GM10248 (cell line): Measurements from ENCODE around the gene CYFIP2.

ENCODE experiments used
- CTCF ChIA-PET: fragments of 300-600 bp; sonication (Branson Sonifier 250); formaldehyde crosslinking; extraction: SDS; loops from one replicate; lab custom pipeline; 2021; ENCODE audit warnings: antibody characterized with exemption; lab: Yijun Ruan, JAX
- POLR2A ChIA-PET: fragments of 350-650 bp; sonication (Branson Sonifier 250); formaldehyde crosslinking; extraction: SDS; loops from one replicate; lab custom pipeline; 2020; ENCODE audit warnings: antibody characterized with exemption; lab: Yijun Ruan, JAX
- DNase-seq: peaks from one replicate; pipeline ENCODE4 v3.0.0; 2012; ENCODE audit errors: extremely low spot score
- TF ChIP-seq, protein P1 (sequence below): IDR thresholded peaks from 2 replicates; pipeline ENCODE4 v1.5.1; 2012; ENCODE audit warnings: mild to moderate bottlenecking, low read depth; ENCODE audit errors: extremely low read depth, missing control alignments, control extremely low read depth

The CYFIP2 gene

DNA sequence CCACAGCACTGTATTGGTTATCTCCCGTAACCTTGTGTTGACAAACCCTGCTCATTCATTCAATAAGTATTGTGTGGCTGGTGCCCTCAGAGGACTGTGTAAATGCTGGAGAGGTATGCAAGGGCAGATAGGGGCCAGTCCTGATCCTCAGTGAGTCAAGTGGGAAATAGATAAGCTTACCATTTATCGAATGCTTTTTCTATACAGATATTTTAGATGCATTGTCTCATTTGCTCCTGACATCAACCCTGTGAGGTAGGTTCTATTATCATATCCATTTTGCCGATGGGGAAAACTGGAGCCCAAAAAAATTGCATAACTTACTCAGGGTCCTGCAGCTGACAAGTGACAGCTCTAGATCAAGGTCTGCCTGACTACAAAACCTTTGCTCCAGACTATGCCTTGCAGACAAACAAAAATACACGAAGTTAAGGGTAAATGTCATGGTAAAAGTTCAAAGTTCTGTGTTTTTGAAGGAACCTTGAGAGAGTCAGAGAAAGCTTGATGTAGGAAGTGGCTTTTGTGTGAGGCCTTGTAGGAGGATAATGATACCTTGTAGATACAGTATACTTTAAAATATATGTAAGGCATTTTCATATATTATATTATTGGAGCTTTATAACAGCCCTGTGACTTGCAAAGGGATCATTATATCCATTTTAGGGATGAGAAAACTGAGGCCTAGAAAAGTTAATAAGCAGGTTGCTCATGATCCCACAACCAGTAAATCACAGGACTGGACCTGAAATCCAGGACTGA lies 22.7 kb downstream of the CYFIP2 start:
- no peak for DNase-seq
- ChIA-PET CTCF (interaction anchor here (1.0 to 6.3 kb wide), 6 partner anchors 10 to 454 kb away, joined by 3 to 35 read pairs (median 4); no protein-coding TSS in a partner anchor), POLR2A (no interaction called here)
- TF ChIP-seq, protein P1, sequence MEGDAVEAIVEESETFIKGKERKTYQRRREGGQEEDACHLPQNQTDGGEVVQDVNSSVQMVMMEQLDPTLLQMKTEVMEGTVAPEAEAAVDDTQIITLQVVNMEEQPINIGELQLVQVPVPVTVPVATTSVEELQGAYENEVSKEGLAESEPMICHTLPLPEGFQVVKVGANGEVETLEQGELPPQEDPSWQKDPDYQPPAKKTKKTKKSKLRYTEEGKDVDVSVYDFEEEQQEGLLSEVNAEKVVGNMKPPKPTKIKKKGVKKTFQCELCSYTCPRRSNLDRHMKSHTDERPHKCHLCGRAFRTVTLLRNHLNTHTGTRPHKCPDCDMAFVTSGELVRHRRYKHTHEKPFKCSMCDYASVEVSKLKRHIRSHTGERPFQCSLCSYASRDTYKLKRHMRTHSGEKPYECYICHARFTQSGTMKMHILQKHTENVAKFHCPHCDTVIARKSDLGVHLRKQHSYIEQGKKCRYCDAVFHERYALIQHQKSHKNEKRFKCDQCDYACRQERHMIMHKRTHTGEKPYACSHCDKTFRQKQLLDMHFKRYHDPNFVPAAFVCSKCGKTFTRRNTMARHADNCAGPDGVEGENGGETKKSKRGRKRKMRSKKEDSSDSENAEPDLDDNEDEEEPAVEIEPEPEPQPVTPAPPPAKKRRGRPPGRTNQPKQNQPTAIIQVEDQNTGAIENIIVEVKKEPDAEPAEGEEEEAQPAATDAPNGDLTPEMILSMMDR, result no peak

- ChIA-PET POLR2A (no interaction called here), CTCF (interaction anchor here (1.0 to 6.3 kb wide), 4 partner anchors 9 to 454 kb away, joined by 3 to 35 read pairs (median 4); no protein-coding TSS in a partner anchor)
- DNase-seq, result no peak
- TF ChIP-seq, protein P1, result no peak
Observed at GRCh38 chr5:157289164-157289819, 23.4 kb downstream of the CYFIP2 start.

DNA sequence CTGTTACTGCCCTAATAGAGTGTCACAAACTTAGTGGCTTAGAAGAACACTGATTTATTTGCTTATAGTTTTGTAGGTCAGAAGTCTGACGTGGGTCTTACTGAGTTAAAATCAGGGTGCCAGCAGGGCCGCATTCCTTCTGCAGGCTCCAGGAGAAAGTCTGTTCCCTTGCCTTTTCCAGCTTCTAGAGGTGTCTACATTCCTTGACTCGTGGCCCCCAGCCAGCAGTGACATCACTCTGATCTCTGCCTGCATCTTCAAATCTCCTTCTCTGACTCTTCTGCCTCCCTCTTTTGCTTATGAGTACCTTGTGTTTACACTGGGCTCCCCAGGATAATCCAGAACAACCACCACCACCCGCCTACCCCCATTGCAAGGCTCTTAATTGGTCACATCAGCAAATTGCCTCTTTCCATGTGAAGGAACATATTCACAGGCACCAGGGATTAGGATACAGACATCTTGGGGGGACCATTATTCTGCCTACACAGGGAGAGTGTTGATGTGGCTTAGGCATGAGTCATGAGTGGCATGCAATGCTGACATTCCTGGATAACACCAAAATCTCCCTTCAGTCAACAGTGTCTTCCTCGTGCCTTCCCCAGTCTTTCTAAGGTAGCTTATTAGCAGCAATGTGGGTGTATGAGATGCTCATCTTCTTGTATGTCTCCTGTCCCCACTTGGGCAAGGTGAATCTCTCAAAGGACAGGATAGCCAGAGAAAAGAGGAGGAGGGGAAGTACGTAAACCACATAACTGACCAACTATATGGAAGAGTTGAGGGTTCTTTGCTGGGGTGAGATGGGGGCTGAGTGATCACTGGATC lies 24.4 kb downstream of the CYFIP2 start:
- no peak for DNase-seq
- ChIA-PET CTCF (interaction anchor here (0.9 to 6.3 kb wide), 3 partner anchors 11 to 141 kb away, joined by 3 to 35 read pairs (median 3); no protein-coding TSS in a partner anchor), POLR2A (no interaction called here)
- TF ChIP-seq, protein P1, result no peak

DNA sequence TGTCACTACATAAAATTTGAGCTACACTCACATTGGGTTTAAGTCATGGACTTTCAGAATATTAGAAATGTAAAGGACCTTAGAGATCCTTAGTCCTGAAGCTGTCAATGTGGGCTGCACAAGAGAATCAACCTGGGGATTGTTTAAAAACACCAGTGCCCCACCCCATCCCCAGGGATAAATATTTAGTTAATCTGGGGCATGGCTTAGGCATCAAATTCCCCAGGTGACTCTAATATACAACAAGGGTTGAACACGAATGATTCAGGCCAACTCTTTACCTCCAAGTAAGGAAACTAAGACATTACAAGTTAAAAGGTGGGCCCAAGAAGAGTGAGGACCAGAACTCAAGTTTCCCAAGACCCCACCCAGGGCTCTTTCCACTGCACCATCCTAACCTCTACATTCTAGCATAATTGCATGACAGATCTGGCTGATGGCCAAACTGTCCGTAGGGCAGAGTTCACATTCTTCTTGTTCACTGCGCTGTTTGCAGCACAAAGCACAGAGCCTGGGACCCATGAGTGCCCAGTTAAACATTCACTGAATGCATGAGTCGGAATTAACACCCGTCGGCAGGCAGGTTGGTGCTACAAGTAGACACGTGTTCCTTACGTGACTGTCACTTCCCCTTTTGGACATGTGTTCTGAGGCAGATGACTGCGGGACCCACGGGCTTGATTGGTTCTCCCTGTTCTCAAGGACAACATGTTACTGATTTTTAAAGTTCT lies 25.2 kb downstream of the CYFIP2 start:
- POLR2A ChIA-PET, result no interaction called here
- CTCF ChIA-PET, result interaction anchor here (1.2 to 6.3 kb wide), 2 partner anchors 38 to 142 kb away, joined by 3 to 35 read pairs; no protein-coding TSS in a partner anchor
- peak; percentile 51 for DNase-seq
- TF ChIP-seq, protein P1, result no peak

DNA sequence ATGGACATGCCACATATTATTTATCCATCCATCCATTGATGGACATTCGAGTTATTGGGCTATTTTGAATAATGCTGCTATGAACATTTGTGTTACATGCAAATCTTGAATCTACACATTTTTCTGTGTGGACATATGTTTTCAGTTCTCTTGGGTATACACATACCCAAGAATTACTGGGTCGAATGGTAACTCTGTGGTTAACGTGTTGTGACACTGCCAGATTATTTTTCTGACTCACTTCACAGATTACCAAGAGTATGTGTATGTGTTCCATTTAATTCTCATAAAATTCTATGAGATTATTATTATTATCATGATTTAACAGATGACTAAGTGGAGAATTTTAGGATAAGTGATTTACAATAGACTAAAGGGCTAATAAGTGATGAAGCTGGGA lies 26.7 kb downstream of the CYFIP2 start:
- ChIA-PET POLR2A (no interaction called here), CTCF (no interaction called here)
- TF ChIP-seq, protein P1, result no peak
- DNase-seq, result no peak
